ENCODE results near the gene SRGN.
A peak's percentile ranks its signal among the peaks of the same experiment; 100 is the strongest.
"Not testable (repeated sequence)": the region's sequence is repeated elsewhere in the genome, so short reads cannot be mapped to it uniquely, and the experiment has no call there.

Gene SRGN

GRCh38 chr10:69091143-69091651, 3.3 kb downstream of the SRGN start:
- DNase-seq = no peak

DNA sequence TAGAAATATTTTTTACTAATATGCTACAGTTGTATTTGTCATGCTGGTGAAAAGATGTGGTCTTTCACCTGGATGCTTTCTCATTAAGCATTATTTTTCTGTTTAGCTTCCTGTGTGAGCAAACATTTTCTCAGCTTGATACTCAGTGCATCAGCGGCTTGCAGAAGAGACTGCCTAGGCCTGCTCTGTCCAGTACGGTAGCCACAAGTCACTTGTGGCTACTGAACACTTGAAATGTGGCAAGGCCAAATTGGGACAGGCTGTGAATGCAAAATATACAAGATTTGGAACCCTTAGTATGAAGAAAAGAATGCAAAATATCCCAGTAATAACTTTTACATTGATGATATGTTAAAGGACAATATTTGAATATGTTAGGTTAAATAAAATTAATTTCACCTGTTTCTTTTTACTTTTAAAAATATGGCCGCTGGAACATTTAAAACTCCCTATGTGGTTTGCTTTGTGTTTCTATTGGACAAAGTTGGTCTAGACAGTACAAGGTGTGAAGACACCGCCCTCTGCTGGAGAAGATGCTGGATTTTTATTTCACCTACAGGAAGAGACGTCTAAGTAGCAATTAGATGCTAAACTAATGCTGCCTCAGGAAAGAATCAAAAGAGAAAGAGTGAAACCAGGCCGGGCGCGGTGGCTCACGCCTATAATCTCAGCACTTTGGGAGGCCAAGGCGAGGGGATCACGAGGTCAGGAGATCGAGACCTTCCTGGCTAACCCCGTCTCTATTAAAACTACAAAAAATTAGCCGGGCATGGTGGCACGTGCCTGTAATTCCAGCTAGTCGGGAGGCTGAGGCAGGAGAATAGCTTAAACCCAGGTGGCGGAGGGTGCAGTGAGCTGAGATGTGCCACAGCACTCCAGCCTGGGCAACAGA, 5.3 kb downstream of the SRGN start:
- peak; percentile 76 for DNase-seq

DNA sequence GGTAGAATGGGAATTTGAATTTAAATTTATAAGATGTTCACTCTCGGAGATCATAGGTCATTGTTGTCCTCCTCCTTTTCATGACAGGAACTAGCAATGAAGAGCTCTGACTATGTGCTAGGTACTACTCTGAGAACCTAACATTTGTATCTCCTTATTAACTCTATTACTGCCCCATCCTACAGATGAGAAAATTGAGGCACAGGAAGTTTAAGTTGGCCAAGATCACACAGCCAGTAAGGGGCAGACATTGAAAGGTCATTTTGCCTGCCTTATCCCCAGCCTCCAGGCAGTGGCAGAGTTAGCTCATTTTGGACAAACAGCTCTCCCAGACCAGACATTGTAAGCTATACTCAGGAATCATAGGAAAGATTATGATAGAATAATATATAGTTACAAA, 6.0 kb downstream of the SRGN start:
- no peak for DNase-seq

DNA sequence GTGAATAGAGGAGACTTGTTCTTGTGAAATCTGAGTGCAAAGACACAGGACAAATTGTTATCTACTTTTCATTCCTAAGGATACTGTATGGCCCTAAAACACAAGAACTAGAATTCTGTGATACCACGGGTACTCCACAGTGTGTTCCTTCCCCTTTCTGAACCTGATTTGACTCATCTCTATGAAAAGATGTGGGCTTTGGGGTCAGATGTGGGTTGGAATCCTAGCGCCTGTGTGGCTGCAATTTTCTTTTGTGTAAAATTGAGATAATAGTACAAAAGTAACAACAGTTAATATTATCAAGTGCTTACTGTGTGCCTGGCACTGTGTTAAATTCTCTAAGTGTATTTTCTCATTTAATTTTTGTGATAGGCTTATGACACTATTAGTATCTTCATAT, 8.1 kb downstream of the SRGN start:
- no peak for DNase-seq

DNA sequence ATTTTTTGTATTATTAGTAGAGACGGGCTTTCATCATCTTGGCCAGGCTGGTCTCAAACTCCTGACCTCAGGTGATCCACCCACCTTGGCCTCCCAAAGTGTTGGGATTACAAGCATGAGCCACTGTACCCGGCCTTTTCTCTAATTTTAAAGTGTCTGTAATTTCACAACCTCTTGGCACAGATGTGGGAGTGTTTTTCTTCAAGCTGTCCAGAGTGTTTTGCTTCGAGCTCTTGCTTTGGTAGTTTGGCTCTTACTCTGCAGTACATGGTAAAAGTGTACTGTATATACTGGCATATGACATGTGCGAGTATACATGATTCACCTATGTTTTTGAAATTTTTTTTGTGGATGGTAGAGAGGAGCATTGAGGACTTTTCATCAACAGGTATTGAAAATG, 9.8 kb downstream of the SRGN start:
- no peak for DNase-seq

- DNase-seq = no peak
Measured at GRCh38 chr10:69100136-69100872, 12.4 kb downstream of the SRGN start.

DNA sequence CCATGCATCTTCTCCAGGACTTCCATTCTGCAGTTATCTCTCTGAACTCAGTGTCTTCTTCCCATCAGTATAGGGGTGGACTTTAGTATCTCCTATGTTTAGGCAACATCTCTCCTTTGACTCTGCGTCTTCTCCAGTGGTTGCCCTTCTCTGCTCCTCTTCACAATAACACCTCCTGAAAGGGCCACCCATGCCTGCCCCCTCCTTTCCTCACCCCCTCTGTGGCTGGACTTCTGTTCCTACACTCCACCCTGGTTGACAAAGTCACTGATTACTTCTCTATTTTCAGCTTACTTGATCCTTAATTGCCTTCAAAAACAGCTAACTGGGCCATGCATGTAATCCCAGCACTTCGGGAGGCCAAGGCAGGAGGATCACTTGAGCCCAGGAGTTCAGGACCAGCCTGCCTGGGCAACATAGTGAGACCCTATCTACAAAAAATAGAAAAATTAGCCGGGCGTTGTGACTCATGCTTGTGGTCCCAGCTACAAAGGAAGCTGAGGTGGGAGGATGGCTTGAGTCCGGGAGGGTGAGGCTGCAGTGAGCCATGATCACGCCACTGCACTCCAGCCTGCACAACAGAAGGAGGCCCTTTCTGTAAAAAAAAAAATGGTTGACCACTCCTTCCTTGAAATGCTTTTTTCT, 13.7 kb downstream of the SRGN start:
- DNase-seq = no peak

DNA sequence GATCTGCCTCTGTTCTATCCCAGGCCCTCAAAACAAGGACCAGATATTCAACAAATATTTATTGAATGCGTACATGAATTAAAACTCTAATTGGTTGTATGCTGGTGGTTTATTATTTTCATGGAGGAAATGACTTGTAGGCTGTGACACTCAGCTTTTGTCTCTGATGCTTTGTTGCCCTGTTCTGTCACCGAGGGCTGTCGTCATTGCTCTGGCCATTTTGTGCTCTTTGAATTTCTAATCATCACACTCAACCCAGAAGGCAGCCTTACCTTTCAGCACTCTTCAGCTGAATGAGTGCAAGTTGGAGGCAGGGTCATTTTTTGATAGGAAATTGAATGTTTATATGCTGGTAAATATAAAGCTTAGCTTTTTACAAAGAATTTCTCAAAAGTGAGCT, 14.5 kb downstream of the SRGN start:
- DNase-seq = no peak

DNA sequence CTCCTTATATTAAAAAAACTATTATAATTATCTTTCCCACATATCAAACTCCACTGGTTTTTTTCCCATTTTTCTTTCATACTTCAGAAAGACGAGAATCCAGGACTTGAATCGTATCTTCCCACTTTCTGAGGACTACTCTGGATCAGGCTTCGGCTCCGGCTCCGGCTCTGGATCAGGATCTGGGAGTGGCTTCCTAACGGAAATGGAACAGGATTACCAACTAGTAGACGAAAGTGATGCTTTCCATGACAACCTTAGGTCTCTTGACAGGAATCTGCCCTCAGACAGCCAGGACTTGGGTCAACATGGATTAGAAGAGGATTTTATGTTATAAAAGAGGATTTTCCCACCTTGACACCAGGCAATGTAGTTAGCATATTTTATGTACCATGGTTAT, 15.9 kb downstream of the SRGN start:
- no peak for DNase-seq

DNA sequence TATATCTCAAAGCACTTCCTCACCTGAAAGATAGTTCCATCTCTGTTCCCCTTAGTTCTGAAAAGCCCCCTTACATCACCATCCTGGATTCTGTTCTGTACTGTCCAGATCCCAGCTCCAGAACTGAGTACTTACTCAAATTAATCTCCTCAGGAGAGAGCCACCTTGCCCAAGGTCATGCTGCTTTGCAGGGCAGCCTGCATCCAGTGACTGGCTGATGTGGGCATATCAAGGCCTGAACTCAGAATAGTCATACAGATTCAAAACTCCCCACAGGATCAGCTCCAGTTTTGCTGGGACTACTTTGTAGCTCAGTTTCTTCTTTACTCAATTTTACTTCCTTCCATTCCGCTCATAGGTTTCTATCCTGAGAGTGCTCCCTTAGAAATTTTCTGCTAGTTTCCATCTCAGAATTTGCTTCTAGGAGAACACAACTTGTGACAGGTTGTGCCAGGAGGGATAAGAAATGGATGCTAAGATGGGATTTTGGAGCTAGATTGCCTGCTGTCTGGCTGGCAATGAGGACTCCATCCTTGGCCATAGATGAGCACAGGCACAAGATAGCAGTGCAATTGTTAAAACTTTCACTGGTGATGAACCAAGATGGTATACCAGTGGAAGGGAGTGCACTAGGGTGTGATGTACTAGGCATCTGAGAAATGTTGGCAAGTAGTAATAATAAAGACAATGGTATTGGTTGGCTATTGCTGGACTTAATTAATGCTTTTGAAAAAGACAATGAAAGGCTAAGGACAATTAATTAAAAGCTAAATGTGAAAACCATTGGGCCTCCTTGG, 17.3 kb downstream of the SRGN start:
- DNase-seq = no peak

GRCh38 chr10:69107176-69107490, 19.2 kb downstream of the SRGN start:
- no peak for DNase-seq

GRCh38 chr10:69107699-69108098, 19.8 kb downstream of the SRGN start:
- DNase-seq = no peak

DNA sequence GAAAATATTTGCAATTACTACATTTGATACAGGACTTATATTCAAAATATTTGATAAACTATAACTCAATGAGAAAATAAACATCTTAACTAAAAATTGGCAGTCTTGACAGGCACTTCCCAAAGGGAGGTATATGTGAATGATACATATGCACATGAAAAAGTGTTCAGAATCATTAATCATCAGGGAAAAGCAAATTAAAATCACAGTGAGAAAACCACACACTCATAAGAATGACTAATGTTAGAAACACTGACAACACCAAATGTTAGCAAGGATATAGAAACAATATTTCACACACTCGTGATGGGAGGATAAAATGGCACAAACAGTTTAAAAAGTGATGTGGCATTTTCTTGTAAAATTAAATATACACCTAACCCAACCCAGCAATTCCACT, 32.0 kb downstream of the SRGN start:
- no peak for DNase-seq

- no peak for DNase-seq
Measured at GRCh38 chr10:69123306-69123746, 35.4 kb downstream of the SRGN start.

GRCh38 chr10:69123747-69124562, 36.1 kb downstream of the SRGN start, which contains the start of gene VPS26A:
TSS of gene VPS26A (plus strand) at chr10:69124178. CDS start at chr10:69124278, 100 bp downstream.
- DNase-seq = peak; percentile 99

GRCh38 chr10:69124563-69125268, 36.8 kb downstream of the SRGN start:
- peak; percentile 58 for DNase-seq

DNA sequence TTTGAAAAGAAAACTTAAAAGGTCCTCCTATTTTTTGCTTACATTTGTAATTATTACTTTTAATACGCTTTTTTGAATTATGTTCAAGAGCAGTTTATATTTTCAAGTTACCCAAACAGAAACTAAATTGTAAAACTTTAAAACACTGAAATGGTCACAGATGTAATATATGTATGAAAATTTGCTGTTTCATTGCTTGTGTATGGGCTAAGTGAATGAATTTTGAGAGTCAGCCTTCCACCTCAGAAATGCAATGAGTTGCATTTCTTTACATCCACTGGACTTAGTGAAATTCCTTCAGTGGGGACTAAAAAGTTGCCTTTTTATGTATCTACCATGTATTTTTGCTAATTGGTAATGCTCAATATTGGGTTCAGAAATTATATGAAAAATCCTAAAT, 37.7 kb downstream of the SRGN start:
- no peak for DNase-seq

DNA sequence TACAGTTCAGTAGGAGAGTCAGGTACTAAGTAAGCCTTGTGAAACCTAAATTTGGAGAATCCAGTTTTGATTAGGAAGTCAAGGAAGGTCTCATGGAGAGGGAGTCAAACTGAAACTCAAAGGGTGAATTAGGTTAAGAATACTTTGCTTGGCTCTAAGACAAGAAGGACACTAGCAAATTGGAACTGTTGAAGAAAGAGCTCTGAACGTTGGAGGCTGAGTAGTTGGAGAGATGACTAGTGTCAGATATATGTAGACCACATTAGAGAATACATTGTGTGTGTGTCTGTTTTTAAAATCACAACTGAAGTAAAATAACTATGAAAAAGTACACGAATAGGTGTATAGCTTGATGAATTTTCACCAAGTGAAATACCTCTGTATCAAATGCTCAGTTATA, 42.3 kb downstream of the SRGN start:
- DNase-seq = no peak

DNA sequence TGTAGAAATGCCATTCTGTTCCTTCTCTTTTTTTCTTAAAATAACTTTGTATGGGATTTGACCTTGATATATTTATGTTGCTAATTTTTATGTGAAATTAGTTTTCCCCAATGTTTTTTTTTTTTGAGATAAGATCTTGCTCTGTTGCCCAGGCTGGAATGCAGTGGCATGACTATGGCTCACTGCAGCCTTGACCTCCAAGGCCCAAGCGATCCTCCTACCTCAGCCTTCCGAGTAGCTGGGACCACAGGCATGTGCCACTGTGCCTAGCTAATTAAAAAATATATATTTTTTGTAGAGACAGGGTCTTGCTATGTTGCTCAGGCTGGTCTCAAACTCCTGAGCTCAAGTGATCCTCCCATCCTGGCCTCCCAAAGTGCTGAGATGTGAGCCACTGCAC, 52.1 kb downstream of the SRGN start:
- DNase-seq = no peak

DNA sequence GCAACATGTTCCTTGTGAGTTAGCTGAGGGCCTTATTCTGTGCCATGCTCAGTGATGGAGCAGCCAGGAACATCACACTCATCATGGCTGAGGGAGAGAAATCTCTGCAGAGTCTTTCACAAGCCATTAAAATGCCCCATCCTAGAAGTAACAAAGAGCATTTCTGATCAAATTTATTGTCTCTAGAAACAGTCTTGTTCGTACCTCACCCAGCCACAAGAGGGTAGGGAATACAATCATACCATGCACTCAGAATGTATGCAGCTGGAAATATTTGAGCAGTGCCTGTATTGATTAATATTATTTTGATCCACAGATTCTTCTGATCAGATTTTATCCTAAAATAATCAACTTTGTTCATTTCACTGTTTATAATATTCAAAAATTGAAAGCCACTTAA, 53.4 kb downstream of the SRGN start:
- no peak for DNase-seq

- not testable (repeated sequence) for DNase-seq
Measured at GRCh38 chr10:69142074-69142473, 54.2 kb downstream of the SRGN start.
